Measurements from ENCODE around the gene RHOBTB1.

DNA sequence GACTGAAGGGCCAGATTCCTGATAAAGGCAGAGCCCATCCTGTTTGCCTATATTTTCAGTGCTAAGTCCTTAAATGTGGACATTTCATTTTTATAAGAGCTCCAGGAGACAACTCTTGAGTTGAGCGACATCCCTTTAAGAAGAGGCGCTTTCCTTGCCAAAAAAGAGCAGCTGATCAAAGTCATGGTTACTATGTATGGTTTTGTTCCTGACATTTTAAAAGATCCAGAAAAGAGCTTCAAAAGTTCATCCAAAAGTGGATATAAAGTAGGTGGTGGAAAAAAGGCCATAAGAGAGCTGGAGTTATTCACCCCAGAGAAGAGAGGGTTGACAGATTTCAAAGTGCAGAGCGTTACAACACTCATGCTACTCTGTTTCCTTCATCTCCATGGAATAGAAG lies 36.7 kb downstream of the RHOBTB1 start:
- no peak for TF ChIP-seq EZH2 (IDR thresholded peaks at IDR 0.05; ENCODE audit: low read length, missing control alignments)
- TF ChIP-seq, protein P1, sequence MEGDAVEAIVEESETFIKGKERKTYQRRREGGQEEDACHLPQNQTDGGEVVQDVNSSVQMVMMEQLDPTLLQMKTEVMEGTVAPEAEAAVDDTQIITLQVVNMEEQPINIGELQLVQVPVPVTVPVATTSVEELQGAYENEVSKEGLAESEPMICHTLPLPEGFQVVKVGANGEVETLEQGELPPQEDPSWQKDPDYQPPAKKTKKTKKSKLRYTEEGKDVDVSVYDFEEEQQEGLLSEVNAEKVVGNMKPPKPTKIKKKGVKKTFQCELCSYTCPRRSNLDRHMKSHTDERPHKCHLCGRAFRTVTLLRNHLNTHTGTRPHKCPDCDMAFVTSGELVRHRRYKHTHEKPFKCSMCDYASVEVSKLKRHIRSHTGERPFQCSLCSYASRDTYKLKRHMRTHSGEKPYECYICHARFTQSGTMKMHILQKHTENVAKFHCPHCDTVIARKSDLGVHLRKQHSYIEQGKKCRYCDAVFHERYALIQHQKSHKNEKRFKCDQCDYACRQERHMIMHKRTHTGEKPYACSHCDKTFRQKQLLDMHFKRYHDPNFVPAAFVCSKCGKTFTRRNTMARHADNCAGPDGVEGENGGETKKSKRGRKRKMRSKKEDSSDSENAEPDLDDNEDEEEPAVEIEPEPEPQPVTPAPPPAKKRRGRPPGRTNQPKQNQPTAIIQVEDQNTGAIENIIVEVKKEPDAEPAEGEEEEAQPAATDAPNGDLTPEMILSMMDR (conservative IDR thresholded peaks at IDR 0.05 in 1 of 2, IDR thresholded peaks at IDR 0.05 in 1 of 2; ENCODE audit: low read depth in 1 of 2, low read length in 2 of 2), result no peak
